ENCODE measurements around the gene SNX19. TPM values are rescaled to one million over a fixed set of nuclear protein-coding genes. Genes with fewer than 3 reads are reported as not detected.

Gene SNX19
- total RNA-seq, 4 donors from 2014 or later = 37.9 to 88.2 (median 72.0) TPM

DNA sequence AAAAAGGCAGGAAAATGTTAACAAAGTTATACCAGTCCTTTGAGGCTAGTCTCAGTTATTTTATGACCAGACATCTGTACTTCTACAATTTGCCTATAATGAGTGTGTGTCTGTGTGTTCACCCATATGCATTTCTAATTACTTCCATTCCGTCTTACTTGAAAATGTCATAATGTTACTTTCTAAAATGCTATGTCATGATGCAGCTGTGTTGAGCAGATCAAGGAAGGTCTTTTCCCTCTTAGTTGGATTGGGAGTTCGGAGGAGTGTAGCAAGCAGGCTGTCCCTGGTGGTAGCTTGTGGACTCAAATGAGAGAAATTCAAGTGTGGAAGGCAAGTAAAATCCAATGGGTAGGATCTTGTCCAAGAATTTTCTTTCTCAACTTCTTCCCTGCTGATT, 3.0 kb downstream of the SNX19 start:
- Histone ChIP-seq H3K9me3 (no peaks in the 10 kb centered on the region), H3K27ac (peak overlapping the region; percentile 19 to 41 (median 32)), H3K4me3 (no peak overlapping the region), H3K36me3 (peaks cover 0 to 34% of the 10 kb centered on the region in 2 donors), H3K4me1 (peaks cover 38 to 42% of the 10 kb centered on the region in 2 donors), H3K27me3 (no peaks in the 10 kb centered on the region)
- in situ Hi-C loops (cut with MboI; ENCODE audit: low sequenced_read_pairs in 4 of 4) (loop anchor here (25.0 kb wide), 1 partner anchor 1026 kb away; the partner anchor contains the start of gene NFRKB (in 4 of the 4)), intact Hi-C loops (cut with DNase I; ENCODE audit: low total_unique reads) (loop anchor here (10.0 kb wide), 1 partner anchor 908 kb away; the partner anchor contains the start of gene PRDM10)
- TF ChIP-seq CTCF (IDR thresholded peaks at IDR 0.05 in 4 of 5, conservative IDR thresholded peaks at IDR 0.05 in 1 of 5) = no peak
- TF ChIP-seq POLR2A (IDR thresholded peaks at IDR 0.05) = no peak
- ATAC-seq (no peak), DNase-seq (no peak)

DNA sequence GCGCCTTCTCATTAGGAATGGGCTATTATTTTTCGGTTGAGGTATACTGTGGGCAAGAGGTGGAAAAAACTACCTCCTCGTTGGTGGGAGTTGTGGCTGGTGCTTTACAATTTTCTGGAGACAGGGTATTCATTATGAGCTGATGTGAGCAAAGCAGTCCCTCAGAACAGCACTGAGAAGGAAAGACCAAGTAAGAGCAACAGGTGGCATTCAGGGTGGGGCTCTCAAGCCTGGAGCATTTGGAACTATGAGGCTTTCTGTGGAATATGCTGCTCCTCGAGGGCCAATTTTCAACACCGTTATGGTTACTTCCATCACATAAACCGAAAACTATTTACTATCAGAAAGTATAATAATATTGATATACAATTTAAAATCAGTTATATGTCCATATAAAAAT, 3.7 kb downstream of the SNX19 start:
- in situ Hi-C loops (cut with MboI; ENCODE audit: low sequenced_read_pairs in 4 of 4) (loop anchor here (25.0 kb wide), 1 partner anchor 1025 kb away; the partner anchor contains the start of gene NFRKB (in 4 of the 4)), intact Hi-C loops (cut with DNase I; ENCODE audit: low total_unique reads) (loop anchor here (10.0 kb wide), 1 partner anchor 908 kb away; the partner anchor contains the start of gene PRDM10)
- Histone ChIP-seq H3K9me3 (no peaks in the 10 kb centered on the region), H3K4me1 (peaks cover 38 to 42% of the 10 kb centered on the region in 2 donors), H3K27me3 (no peaks in the 10 kb centered on the region), H3K27ac (peak overlapping the region in 2 of 4 donors; percentile 31 to 41), H3K36me3 (peaks cover 0 to 41% of the 10 kb centered on the region in 2 donors), H3K4me3 (no peak overlapping the region)
- TF ChIP-seq POLR2A (IDR thresholded peaks at IDR 0.05) (no peak), CTCF (IDR thresholded peaks at IDR 0.05 in 4 of 5, conservative IDR thresholded peaks at IDR 0.05 in 1 of 5) (no peak)
- DNase-seq = no peak
- no peak for ATAC-seq

- DNase-seq (no peak), ATAC-seq (no peak)
- H3K4me3 ChIP-seq = no peak overlapping the region
- peaks cover 0 to 53% of the 10 kb centered on the region in 2 donors for H3K36me3 ChIP-seq
- TF ChIP-seq POLR2A (IDR thresholded peaks at IDR 0.05) = no peak
- no peak for TF ChIP-seq CTCF (IDR thresholded peaks at IDR 0.05 in 4 of 5, conservative IDR thresholded peaks at IDR 0.05 in 1 of 5)
- intact Hi-C loops (cut with DNase I; ENCODE audit: low total_unique reads) = loop anchor here (10.0 kb wide), 1 partner anchor 907 kb away; the partner anchor contains the start of gene PRDM10
- no peaks in the 10 kb centered on the region for H3K27me3 ChIP-seq
- no peaks in the 10 kb centered on the region for H3K9me3 ChIP-seq
- no peak overlapping the region for H3K27ac ChIP-seq
- in situ Hi-C loops (cut with MboI; ENCODE audit: low sequenced_read_pairs in 4 of 4) = loop anchor here (25.0 kb wide), 1 partner anchor 1024 kb away; the partner anchor contains the start of gene NFRKB (in 4 of the 4)
- H3K4me1 ChIP-seq = peaks cover 36 to 41% of the 10 kb centered on the region in 2 donors
Observed at GRCh38 chr11:130911306-130911705, 5.0 kb downstream of the SNX19 start.

DNA sequence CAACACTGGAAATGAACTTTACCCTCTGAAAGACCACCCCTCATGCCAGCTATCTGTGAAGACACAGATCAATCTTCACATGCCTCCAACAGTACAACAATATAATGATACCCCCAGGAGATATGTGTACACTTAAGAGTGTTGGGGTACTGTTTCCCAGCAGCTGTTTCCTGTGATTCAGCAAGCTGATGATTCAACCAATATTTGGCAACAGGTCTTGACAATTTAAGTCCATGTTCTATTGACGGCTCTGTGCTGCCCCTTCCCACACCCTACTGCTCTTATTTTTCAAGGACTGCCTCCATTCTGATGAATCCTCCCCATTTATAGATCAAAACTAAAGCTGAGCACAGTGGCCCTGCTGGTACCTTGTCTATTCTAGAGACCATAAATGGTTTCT, 6.6 kb downstream of the SNX19 start:
- intact Hi-C loops (cut with DNase I; ENCODE audit: low total_unique reads) = loop anchor here (10.0 kb wide), 1 partner anchor 905 kb away; the partner anchor contains the start of gene PRDM10
- in situ Hi-C loops (cut with MboI; ENCODE audit: low sequenced_read_pairs in 4 of 4) = loop anchor here (25.0 kb wide), 1 partner anchor 1022 kb away; the partner anchor contains the start of gene NFRKB (in 4 of the 4)
- H3K27ac ChIP-seq = peak overlapping the region in 3 of 4 donors; percentile 11 to 57 (median 41)
- H3K4me3 ChIP-seq = no peak overlapping the region
- no peaks in the 10 kb centered on the region for H3K27me3 ChIP-seq
- peaks cover 0 to 69% of the 10 kb centered on the region in 2 donors for H3K36me3 ChIP-seq
- H3K4me1 ChIP-seq = peaks cover 25 to 31% of the 10 kb centered on the region in 2 donors
- no peaks in the 10 kb centered on the region for H3K9me3 ChIP-seq
- no peak for TF ChIP-seq CTCF (IDR thresholded peaks at IDR 0.05 in 4 of 5, conservative IDR thresholded peaks at IDR 0.05 in 1 of 5)
- TF ChIP-seq POLR2A (IDR thresholded peaks at IDR 0.05) = no peak
- DNase-seq (no peak), ATAC-seq (no peak)

All from gastrocnemius medialis (tissue), 4 donors.